IMR-90 (cell line): ENCODE data around the gene NT5DC3. TPM values are rescaled to one million over a fixed set of nuclear protein-coding genes. Genes with fewer than 3 reads are reported as not detected.

ENCODE experiments used
- ATAC-seq: fragments of 200-7000 bp; cut with Tn5 transposase; 2 replicates; pipeline ENCODE4 v1.9.1; 2020; ENCODE audit warnings: low read depth, mild to moderate bottlenecking, moderate library complexity
- BruUV-seq: library from RNA; stranded (reverse); fragments of 400-500 nt; replicated peaks from 2 replicates; lab custom pipeline; 2021; lab: Mats Ljungman, UMichigan
- CTCF ChIA-PET: fragments of 300-600 bp; formaldehyde crosslinking; extraction: SDS; loops from one replicate; lab custom pipeline; 2021; ENCODE audit warnings: antibody characterized with exemption; lab: Yijun Ruan, JAX
- POLR2A ChIA-PET: fragments of 300-600 bp; sonication (Branson Sonifier 250); formaldehyde crosslinking; loops from one replicate; lab custom pipeline; 2022; ENCODE audit warnings: antibody characterized with exemption; ENCODE audit not compliant: unreplicated experiment; lab: Charles Lee
- DNase-seq: peaks from one replicate; pipeline ENCODE4 v3.0.0; 2013
- H2AFZ ChIP-seq: replicated peaks from 2 replicates; pipeline ENCODE3; 2013; ENCODE audit warnings: low read length, mild to moderate bottlenecking; ENCODE audit not compliant: poor library complexity
- H2AK5ac ChIP-seq: 2 replicates; pipeline ENCODE4 v1.6.1; 2013; ENCODE audit warnings: low read depth, low read length, inconsistent platforms
- H2AK9ac ChIP-seq: replicated peaks from 2 replicates; pipeline ENCODE3; 2013; ENCODE audit warnings: mild to moderate bottlenecking, low read depth, low read length, moderate library complexity; ENCODE audit not compliant: poor library complexity
- H2BK120ac ChIP-seq: 2 replicates; pipeline ENCODE4 v1.6.1; 2013; ENCODE audit warnings: low read depth, low read length, inconsistent platforms
- H2BK15ac ChIP-seq: 3 replicates; pipeline ENCODE4 v1.6.1; 2013; ENCODE audit warnings: low read depth, low read length, inconsistent platforms
- H2BK20ac ChIP-seq: 2 replicates; pipeline ENCODE4 v1.6.1; 2013; ENCODE audit warnings: low read depth, mild to moderate bottlenecking, inconsistent platforms, low read length, moderate library complexity
- H2BK5ac ChIP-seq: 2 replicates; pipeline ENCODE4 v1.6.1; 2013; ENCODE audit warnings: mild to moderate bottlenecking, low read depth, low read length, inconsistent platforms; ENCODE audit not compliant: poor library complexity, severe bottlenecking
- H3K14ac ChIP-seq: replicated peaks from 2 replicates; pipeline ENCODE4 v1.6.1; 2013; ENCODE audit warnings: low read depth, low read length, inconsistent platforms
- H3K18ac ChIP-seq: 2 replicates; pipeline ENCODE4 v1.6.1; 2013; ENCODE audit warnings: low read depth, low read length, control low read depth
- H3K23ac ChIP-seq: 2 replicates; pipeline ENCODE4 v1.6.1; 2013; ENCODE audit warnings: low read depth, low read length, inconsistent platforms
- H3K27ac ChIP-seq: 2 replicates; pipeline ENCODE4 v1.5.1; 2013; ENCODE audit warnings: mild to moderate bottlenecking, control low read depth, low read length; ENCODE audit not compliant: insufficient read depth
- H3K27me3 ChIP-seq: 2 replicates; pipeline ENCODE4 v1.6.1; 2013; ENCODE audit warnings: low read length; ENCODE audit not compliant: control insufficient read depth, insufficient read depth
- H3K36me3 ChIP-seq: 2 replicates; pipeline ENCODE4 v1.6.1; 2013; ENCODE audit warnings: low read length, mixed read lengths; ENCODE audit not compliant: control insufficient read depth, insufficient read depth
- H3K4ac ChIP-seq: 2 replicates; pipeline ENCODE4 v1.6.1; 2013; ENCODE audit warnings: low read depth, low read length, inconsistent platforms
- H3K4me1 ChIP-seq: 2 replicates; pipeline ENCODE4 v1.6.1; 2013; ENCODE audit warnings: low read length, mixed read lengths; ENCODE audit not compliant: control insufficient read depth, insufficient read depth
- H3K4me2 ChIP-seq: 2 replicates; pipeline ENCODE4 v1.6.1; 2013; ENCODE audit warnings: low read depth, mild to moderate bottlenecking, control low read depth, low read length, moderate library complexity
- H3K4me3 ChIP-seq: 2 replicates; pipeline ENCODE4 v1.5.1; 2013; ENCODE audit warnings: low read depth, mild to moderate bottlenecking, control low read depth, low read length, moderate library complexity; ENCODE audit not compliant: insufficient read depth
- H3K56ac ChIP-seq: 2 replicates; pipeline ENCODE4 v1.6.1; 2013; ENCODE audit warnings: low read length, inconsistent platforms; ENCODE audit not compliant: insufficient read depth; ENCODE audit errors: extremely low read depth
- H3K79me1 ChIP-seq, 2 experiments: 2 replicates each; pipeline ENCODE4 v1.6.1; 2013; ENCODE audit warnings: low read length in 2 of 2, inconsistent platforms in 1 of 2, low read depth in 1 of 2
- H3K9ac ChIP-seq: 2 replicates; pipeline ENCODE4 v1.6.1; 2013; ENCODE audit warnings: low read depth, low read length, control low read depth
- H3K9me1 ChIP-seq: 2 replicates; pipeline ENCODE4 v1.6.1; 2013; ENCODE audit warnings: low read length, inconsistent platforms; ENCODE audit not compliant: insufficient read depth
- H3K9me3 ChIP-seq: 2 replicates; pipeline ENCODE4 v1.6.1; 2013; ENCODE audit warnings: low read length; ENCODE audit not compliant: control insufficient read depth, insufficient read depth
- H4K20me1 ChIP-seq: 2 replicates; pipeline ENCODE4 v1.6.1; 2013; ENCODE audit warnings: low read length, inconsistent platforms; ENCODE audit not compliant: insufficient read depth
- H4K5ac ChIP-seq: 2 replicates; pipeline ENCODE4 v1.6.1; 2013; ENCODE audit warnings: mild to moderate bottlenecking, low read depth, low read length, control low read depth
- H4K8ac ChIP-seq, 2 experiments: 2 replicates each; pipeline ENCODE4 v1.6.1; 2013; ENCODE audit warnings: low read depth in 2 of 2, low read length in 2 of 2, control low read depth in 1 of 2, inconsistent platforms in 1 of 2
- H4K91ac ChIP-seq: 2 replicates; pipeline ENCODE4 v1.6.1; 2013; ENCODE audit warnings: low read depth, low read length, inconsistent platforms; ENCODE audit not compliant: insufficient read depth
- BHLHE40 ChIP-seq: fragments of 150-350 bp; IDR thresholded peaks from 2 replicates; pipeline ENCODE4 v1.6.1; 2016; ENCODE audit warnings: mild to moderate bottlenecking, low read depth, low read length
- CHD1 ChIP-seq: IDR thresholded peaks from 2 replicates; pipeline ENCODE4 v1.6.1; 2012; ENCODE audit warnings: low read depth, low read length, improper control_type of control experiment
- CTCF ChIP-seq: conservative IDR thresholded peaks from 2 replicates; pipeline ENCODE4 v1.5.1; 2012; ENCODE audit warnings: mild to moderate bottlenecking, low read depth, low read length, improper control_type of control experiment
- FOS ChIP-seq: fragments of 150-350 bp; IDR thresholded peaks from 2 replicates; pipeline ENCODE4 v1.6.1; 2016; ENCODE audit warnings: low read depth, low read length
- MAFK ChIP-seq: IDR thresholded peaks from 2 replicates; pipeline ENCODE4 v1.6.1; 2012; ENCODE audit warnings: low read depth, low read length, improper control_type of control experiment
- MAZ ChIP-seq: IDR thresholded peaks from 2 replicates; pipeline ENCODE4 v1.6.1; 2012; ENCODE audit warnings: low read depth, mild to moderate bottlenecking, low read length, improper control_type of control experiment, moderate library complexity, borderline replicate concordance
- NFE2L2 ChIP-seq: fragments of 150-350 bp; IDR thresholded peaks from 2 replicates; pipeline ENCODE4 v1.6.1; 2016; ENCODE audit warnings: low read depth, mild to moderate bottlenecking, low read length
- POLR2A ChIP-seq: IDR thresholded peaks from 2 replicates; pipeline ENCODE4 v1.6.1; 2012; ENCODE audit warnings: mild to moderate bottlenecking, low read depth, low read length
- RAD21 ChIP-seq: IDR thresholded peaks from 2 replicates; pipeline ENCODE4 v1.6.1; 2012; ENCODE audit warnings: low read length, improper control_type of control experiment
- RFX5 ChIP-seq: IDR thresholded peaks from 2 replicates; pipeline ENCODE4 v1.8.0; 2012; ENCODE audit warnings: low read depth, mild to moderate bottlenecking, low read length, moderate library complexity
- USF2 ChIP-seq: fragments of 150-350 bp; IDR thresholded peaks from 2 replicates; pipeline ENCODE4 v1.6.1; 2017; ENCODE audit warnings: mild to moderate bottlenecking, antibody characterized with exemption, low read length, low read depth
- WGBS, 2 experiments: methylation state at CpG; one replicate each; pipeline versions ENCODE4 v1.1.5 to v1.1.7; 2013; ENCODE audit warnings: missing lambda C conversion rate in 2 of 2; ENCODE audit not compliant: insufficient read length in 1 of 2; ENCODE audit errors: extremely low coverage in 2 of 2; 5-methylcytosine and 5-hydroxymethylcytosine counted together
- dilution Hi-C: fragments of 300-500 bp; cut with HindIII; formaldehyde crosslinking; loops from one replicate; pipeline ENCODE4 v1.14.3; 2018; ENCODE audit warnings: low sequenced_read_pairs; ENCODE audit not compliant: unreplicated experiment
- in situ Hi-C: fragments of 300-500 bp; cut with MboI; formaldehyde crosslinking; loops from 3 replicates; pipeline ENCODE4 v1.14.3; 2019; ENCODE audit warnings: low sequenced_read_pairs, inconsistent platforms, mixed read lengths
- intact Hi-C: fragments of 100-400 bp; cut with micrococcal nuclease; formaldehyde crosslinking; loops from 2 replicates; pipeline ENCODE4 v1.10.0; 2022
- polyA plus RNA-seq, 3 experiments: library from polyadenylated mRNA; depleted of rRNA; stranded (reverse); fragments of >200 nt; gene quantifications; 2 replicates each; pipeline ENCODE4 v1.2.3, GENCODE V29; 2012; ENCODE audit warnings: low replicate concordance in 1 of 3
- total RNA-seq: library from RNA; depleted of rRNA; stranded (reverse); fragments of >200 nt; gene quantifications from 2 replicates; pipeline ENCODE4 v1.2.3, GENCODE V29; 2012

NT5DC3 gene
- total and polyA plus RNA-seq, 2 of the 4 experiments (the other 2 are of a cell fraction): 7.3 to 17.6 TPM

GRCh38 chr12:103751600-103751999, 89.4 kb downstream of the NT5DC3 start:
- ATAC-seq (no peak), DNase-seq (peak; percentile 7)
- H3K36me3 ChIP-seq: no peaks in the 10 kb centered on the region
- ChIA-PET POLR2A (no interaction called here), CTCF (no interaction called here)
- H4K8ac ChIP-seq: no peak overlapping the region
- H3K9ac ChIP-seq: no peak overlapping the region
- in situ Hi-C loops (no loop called here), dilution Hi-C loops (no loop called here), intact Hi-C loops (no loop called here)
- H3K23ac ChIP-seq: no peak overlapping the region
- no peak overlapping the region for H4K91ac ChIP-seq
- H2AK5ac ChIP-seq: no peak overlapping the region
- no peak overlapping the region for H3K14ac ChIP-seq
- H3K56ac ChIP-seq: no peak overlapping the region
- WGBS, 2 experiments: no CpG with 5 or more reads among the region's 2 CpGs
- no peak overlapping the region for H2BK5ac ChIP-seq
- H3K18ac ChIP-seq: no peak overlapping the region
- H2AFZ ChIP-seq: no peak overlapping the region
- no peak overlapping the region for H3K27ac ChIP-seq
- no peaks in the 10 kb centered on the region for H3K4me1 ChIP-seq
- BruUV-seq: no TSS peak
- H4K20me1 ChIP-seq: no peaks in the 10 kb centered on the region
- TF ChIP-seq BHLHE40 (no peak), CTCF (no peak), RFX5 (no peak), FOS (no peak), POLR2A (no peak), MAFK (no peak), RAD21 (no peak), USF2 (no peak), CHD1 (no peak), NFE2L2 (no peak), MAZ (no peak)
- no peaks in the 10 kb centered on the region for H3K79me1 ChIP-seq
- no peaks in the 10 kb centered on the region for H3K9me1 ChIP-seq
- H3K4me3 ChIP-seq: no peak overlapping the region
- H2BK20ac ChIP-seq: no peak overlapping the region
- H3K4ac ChIP-seq: no peak overlapping the region
- no peak overlapping the region for H4K5ac ChIP-seq
- H2AK9ac ChIP-seq: no peak overlapping the region
- no peaks in the 10 kb centered on the region for H3K9me3 ChIP-seq
- H3K27me3 ChIP-seq: no peaks in the 10 kb centered on the region
- no peak overlapping the region for H2BK120ac ChIP-seq
- H3K4me2 ChIP-seq: no peak overlapping the region
- H2BK15ac ChIP-seq: no peak overlapping the region
